IMR-90 (cell line): ENCODE results near the gene WDR37. TPM values are rescaled to one million over a fixed set of nuclear protein-coding genes. Genes with fewer than 3 reads are reported as not detected.

Experiments used
- ATAC-seq: fragments of 200-7000 bp; cut with Tn5 transposase; 2 replicates; pipeline ENCODE4 v1.9.1; 2020; ENCODE audit warnings: low read depth, mild to moderate bottlenecking, moderate library complexity
- BruUV-seq: library from RNA; stranded (reverse); fragments of 400-500 nt; replicated peaks from 2 replicates; lab custom pipeline; 2021; lab: Mats Ljungman, UMichigan
- CTCF ChIA-PET: fragments of 300-600 bp; formaldehyde crosslinking; extraction: SDS; loops from one replicate; lab custom pipeline; 2021; ENCODE audit warnings: antibody characterized with exemption; lab: Yijun Ruan, JAX
- POLR2A ChIA-PET: fragments of 300-600 bp; sonication (Branson Sonifier 250); formaldehyde crosslinking; loops from one replicate; lab custom pipeline; 2022; ENCODE audit warnings: antibody characterized with exemption; ENCODE audit not compliant: unreplicated experiment; lab: Charles Lee
- DNase-seq: peaks from one replicate; pipeline ENCODE4 v3.0.0; 2013
- H2AFZ ChIP-seq: replicated peaks from 2 replicates; pipeline ENCODE3; 2013; ENCODE audit warnings: low read length, mild to moderate bottlenecking; ENCODE audit not compliant: poor library complexity
- H2AK5ac ChIP-seq: 2 replicates; pipeline ENCODE4 v1.6.1; 2013; ENCODE audit warnings: low read depth, low read length, inconsistent platforms
- H2AK9ac ChIP-seq: replicated peaks from 2 replicates; pipeline ENCODE3; 2013; ENCODE audit warnings: mild to moderate bottlenecking, low read depth, low read length, moderate library complexity; ENCODE audit not compliant: poor library complexity
- H2BK120ac ChIP-seq: 2 replicates; pipeline ENCODE4 v1.6.1; 2013; ENCODE audit warnings: low read depth, low read length, inconsistent platforms
- H2BK15ac ChIP-seq: 3 replicates; pipeline ENCODE4 v1.6.1; 2013; ENCODE audit warnings: low read depth, low read length, inconsistent platforms
- H2BK20ac ChIP-seq: 2 replicates; pipeline ENCODE4 v1.6.1; 2013; ENCODE audit warnings: low read depth, mild to moderate bottlenecking, inconsistent platforms, low read length, moderate library complexity
- H2BK5ac ChIP-seq: 2 replicates; pipeline ENCODE4 v1.6.1; 2013; ENCODE audit warnings: mild to moderate bottlenecking, low read depth, low read length, inconsistent platforms; ENCODE audit not compliant: poor library complexity, severe bottlenecking
- H3K14ac ChIP-seq: replicated peaks from 2 replicates; pipeline ENCODE4 v1.6.1; 2013; ENCODE audit warnings: low read depth, low read length, inconsistent platforms
- H3K18ac ChIP-seq: 2 replicates; pipeline ENCODE4 v1.6.1; 2013; ENCODE audit warnings: low read depth, low read length, control low read depth
- H3K23ac ChIP-seq: 2 replicates; pipeline ENCODE4 v1.6.1; 2013; ENCODE audit warnings: low read depth, low read length, inconsistent platforms
- H3K27ac ChIP-seq: 2 replicates; pipeline ENCODE4 v1.5.1; 2013; ENCODE audit warnings: mild to moderate bottlenecking, control low read depth, low read length; ENCODE audit not compliant: insufficient read depth
- H3K27me3 ChIP-seq: 2 replicates; pipeline ENCODE4 v1.6.1; 2013; ENCODE audit warnings: low read length; ENCODE audit not compliant: control insufficient read depth, insufficient read depth
- H3K36me3 ChIP-seq: 2 replicates; pipeline ENCODE4 v1.6.1; 2013; ENCODE audit warnings: low read length, mixed read lengths; ENCODE audit not compliant: control insufficient read depth, insufficient read depth
- H3K4ac ChIP-seq: 2 replicates; pipeline ENCODE4 v1.6.1; 2013; ENCODE audit warnings: low read depth, low read length, inconsistent platforms
- H3K4me1 ChIP-seq: 2 replicates; pipeline ENCODE4 v1.6.1; 2013; ENCODE audit warnings: low read length, mixed read lengths; ENCODE audit not compliant: control insufficient read depth, insufficient read depth
- H3K4me2 ChIP-seq: 2 replicates; pipeline ENCODE4 v1.6.1; 2013; ENCODE audit warnings: low read depth, mild to moderate bottlenecking, control low read depth, low read length, moderate library complexity
- H3K4me3 ChIP-seq: 2 replicates; pipeline ENCODE4 v1.5.1; 2013; ENCODE audit warnings: low read depth, mild to moderate bottlenecking, control low read depth, low read length, moderate library complexity; ENCODE audit not compliant: insufficient read depth
- H3K56ac ChIP-seq: 2 replicates; pipeline ENCODE4 v1.6.1; 2013; ENCODE audit warnings: low read length, inconsistent platforms; ENCODE audit not compliant: insufficient read depth; ENCODE audit errors: extremely low read depth
- H3K79me1 ChIP-seq, 2 experiments: 2 replicates each; pipeline ENCODE4 v1.6.1; 2013; ENCODE audit warnings: low read length in 2 of 2, inconsistent platforms in 1 of 2, low read depth in 1 of 2
- H3K9ac ChIP-seq: 2 replicates; pipeline ENCODE4 v1.6.1; 2013; ENCODE audit warnings: low read depth, low read length, control low read depth
- H3K9me1 ChIP-seq: 2 replicates; pipeline ENCODE4 v1.6.1; 2013; ENCODE audit warnings: low read length, inconsistent platforms; ENCODE audit not compliant: insufficient read depth
- H3K9me3 ChIP-seq: 2 replicates; pipeline ENCODE4 v1.6.1; 2013; ENCODE audit warnings: low read length; ENCODE audit not compliant: control insufficient read depth, insufficient read depth
- H4K20me1 ChIP-seq: 2 replicates; pipeline ENCODE4 v1.6.1; 2013; ENCODE audit warnings: low read length, inconsistent platforms; ENCODE audit not compliant: insufficient read depth
- H4K5ac ChIP-seq: 2 replicates; pipeline ENCODE4 v1.6.1; 2013; ENCODE audit warnings: mild to moderate bottlenecking, low read depth, low read length, control low read depth
- H4K8ac ChIP-seq, 2 experiments: 2 replicates each; pipeline ENCODE4 v1.6.1; 2013; ENCODE audit warnings: low read depth in 2 of 2, low read length in 2 of 2, control low read depth in 1 of 2, inconsistent platforms in 1 of 2
- H4K91ac ChIP-seq: 2 replicates; pipeline ENCODE4 v1.6.1; 2013; ENCODE audit warnings: low read depth, low read length, inconsistent platforms; ENCODE audit not compliant: insufficient read depth
- BHLHE40 ChIP-seq: fragments of 150-350 bp; IDR thresholded peaks from 2 replicates; pipeline ENCODE4 v1.6.1; 2016; ENCODE audit warnings: mild to moderate bottlenecking, low read depth, low read length
- CEBPB ChIP-seq: IDR thresholded peaks from 2 replicates; pipeline ENCODE4 v1.6.1; 2012; ENCODE audit warnings: low read depth, low read length, improper control_type of control experiment
- CHD1 ChIP-seq: IDR thresholded peaks from 2 replicates; pipeline ENCODE4 v1.6.1; 2012; ENCODE audit warnings: low read depth, low read length, improper control_type of control experiment
- ELK1 ChIP-seq: fragments of 150-350 bp; IDR thresholded peaks from 2 replicates; pipeline ENCODE4 v1.6.1; 2016; ENCODE audit warnings: low read depth, mild to moderate bottlenecking, low read length, moderate library complexity, borderline replicate concordance
- FOS ChIP-seq: fragments of 150-350 bp; IDR thresholded peaks from 2 replicates; pipeline ENCODE4 v1.6.1; 2016; ENCODE audit warnings: low read depth, low read length
- NFE2L2 ChIP-seq: fragments of 150-350 bp; IDR thresholded peaks from 2 replicates; pipeline ENCODE4 v1.6.1; 2016; ENCODE audit warnings: low read depth, mild to moderate bottlenecking, low read length
- RFX5 ChIP-seq: IDR thresholded peaks from 2 replicates; pipeline ENCODE4 v1.8.0; 2012; ENCODE audit warnings: low read depth, mild to moderate bottlenecking, low read length, moderate library complexity
- SMC3 ChIP-seq: fragments of 150-350 bp; IDR thresholded peaks from 2 replicates; pipeline ENCODE4 v1.6.1; 2016; ENCODE audit warnings: low read depth, mild to moderate bottlenecking, antibody characterized with exemption, low read length, moderate library complexity
- WGBS, 2 experiments: methylation state at CpG; one replicate each; pipeline versions ENCODE4 v1.1.5 to v1.1.7; 2013; ENCODE audit warnings: missing lambda C conversion rate in 2 of 2; ENCODE audit not compliant: insufficient read length in 1 of 2; ENCODE audit errors: extremely low coverage in 2 of 2; 5-methylcytosine and 5-hydroxymethylcytosine counted together
- dilution Hi-C: fragments of 300-500 bp; cut with HindIII; formaldehyde crosslinking; loops from one replicate; pipeline ENCODE4 v1.14.3; 2018; ENCODE audit warnings: low sequenced_read_pairs; ENCODE audit not compliant: unreplicated experiment
- in situ Hi-C: fragments of 300-500 bp; cut with MboI; formaldehyde crosslinking; loops from 3 replicates; pipeline ENCODE4 v1.14.3; 2019; ENCODE audit warnings: low sequenced_read_pairs, inconsistent platforms, mixed read lengths
- intact Hi-C: fragments of 100-400 bp; cut with micrococcal nuclease; formaldehyde crosslinking; loops from 2 replicates; pipeline ENCODE4 v1.10.0; 2022
- polyA plus RNA-seq, 3 experiments: library from polyadenylated mRNA; depleted of rRNA; stranded (reverse); fragments of >200 nt; gene quantifications; 2 replicates each; pipeline ENCODE4 v1.2.3, GENCODE V29; 2012; ENCODE audit warnings: low replicate concordance in 1 of 3
- total RNA-seq: library from RNA; depleted of rRNA; stranded (reverse); fragments of >200 nt; gene quantifications from 2 replicates; pipeline ENCODE4 v1.2.3, GENCODE V29; 2012

The WDR37 gene
- total and polyA plus RNA-seq, 2 of the 4 experiments (the other 2 are of a cell fraction) = 12.7 to 14.5 TPM

GRCh38 chr10:1166828-1167275 lies 110.7 kb downstream of the WDR37 start:
- intact Hi-C loops = no loop called here
- no peak for DNase-seq

More at GRCh38 chr10:1166828-1167275, 110.7 kb downstream of the WDR37 start:
- ChIA-PET POLR2A (interaction anchor here (0.6 kb wide), 1 partner anchor 1802 kb away, joined by 3 read pairs; no protein-coding TSS in a partner anchor), CTCF (no interaction called here)
- Histone ChIP-seq H2AK9ac (no peak overlapping the region), H3K9me3 (no peaks in the 10 kb centered on the region), H3K9ac (no peak overlapping the region), H4K20me1 (no peaks in the 10 kb centered on the region), H2BK20ac (no peak overlapping the region), H3K23ac (no peak overlapping the region), H2BK15ac (no peak overlapping the region), H2AFZ (no peak overlapping the region), H2AK5ac (no peak overlapping the region), H3K27ac (no peak overlapping the region), H2BK120ac (no peak overlapping the region), H3K4me3 (no peak overlapping the region), H3K9me1 (no peaks in the 10 kb centered on the region; the same call in 1 of the 2 replicates), H3K27me3 (no peaks in the 10 kb centered on the region; the same call in 1 of the 2 replicates), H3K18ac (no peak overlapping the region), H4K8ac (no peak overlapping the region), H3K4me2 (no peak overlapping the region), H3K4ac (no peak overlapping the region), H3K79me1 (no peaks in the 10 kb centered on the region), H2BK5ac (no peak overlapping the region), H3K4me1 (no peaks in the 10 kb centered on the region), H3K36me3 (no peaks in the 10 kb centered on the region), H3K56ac (no peak overlapping the region), H4K91ac (no peak overlapping the region), H4K5ac (no peak overlapping the region), H3K14ac (no peak overlapping the region)
- in situ Hi-C loops (no loop called here), dilution Hi-C loops (no loop called here)
- no peak for TF ChIP-seq FOS
- TF ChIP-seq ELK1 = no peak
- no peak for TF ChIP-seq CEBPB
- no peak for TF ChIP-seq NFE2L2
- TF ChIP-seq SMC3 = no peak
- TF ChIP-seq RFX5 = no peak
- TF ChIP-seq CHD1 = no peak
- no peak for TF ChIP-seq BHLHE40
- BruUV-seq = no TSS peak
- ATAC-seq = no peak
- 54% methylated on average over 5 of the region's 9 CpGs; no CpG with 5 or more reads in 1 of the 2 experiments for WGBS, 2 experiments
